ENCODE measurements around the gene HUS1. TPM values are rescaled to one million over a fixed set of nuclear protein-coding genes. Genes with fewer than 3 reads are reported as not detected.

HUS1 gene
- total RNA-seq: 10 to 100 TPM; 77.8 to 83.1 TPM
- polyA plus RNA-seq (2013, experiment 1 of 2): 23.1 TPM
- polyA plus RNA-seq (2013, experiment 2 of 2): 30.4 TPM
- 28.7 to 62.9 (median 45.6) reads per million in 172 experiments for total RNA-seq

DNA sequence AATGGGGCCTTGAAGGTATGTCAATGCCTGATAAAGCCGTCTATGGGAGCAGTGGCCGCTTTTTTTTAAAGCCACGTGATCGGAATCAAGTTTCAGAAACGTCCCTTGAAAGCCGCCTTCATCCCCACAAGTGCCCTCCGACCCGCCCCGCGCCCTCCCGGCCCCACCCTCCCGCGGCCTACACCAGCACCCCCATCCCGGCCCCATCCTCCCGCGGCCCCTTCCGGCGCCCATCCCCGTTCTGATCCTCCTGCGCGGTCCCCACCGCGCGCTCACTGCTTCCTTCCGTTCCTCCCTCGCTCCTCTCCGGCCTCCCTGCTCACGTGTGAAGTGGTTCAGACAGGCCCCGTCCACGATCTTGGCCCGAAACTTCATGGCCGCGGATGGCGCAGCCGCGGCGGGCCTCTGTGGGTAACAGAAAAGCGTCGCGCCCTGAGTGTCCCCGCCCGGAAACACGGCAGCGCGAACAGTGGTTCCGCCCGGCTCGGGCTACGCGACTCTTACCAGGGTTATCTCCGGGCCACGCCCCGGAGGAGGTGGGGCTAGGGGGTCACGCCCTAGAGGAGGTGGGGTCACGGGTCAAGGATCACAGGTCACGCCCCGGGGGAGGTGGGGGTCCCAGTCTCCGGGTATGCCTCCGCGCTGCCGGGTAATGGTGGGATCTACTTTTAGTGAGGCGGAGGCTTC lies at the start of gene HUS1:
TSS of gene HUS1 (minus strand) at position 471 of the 687 bp plus-strand sequence. CDS start at position 375, 96 bp downstream.
- H3K27ac Mint-ChIP-seq: peak within 1 kb of the TSS; percentile 92
- intact Hi-C loops (cut with DNase I, micrococcal nuclease): loop anchor here in 1 of 2 experiments (1.0 to 5.0 kb wide), 2 partner anchors 108 to 131 kb away; partner anchors contain the start of gene UPP1
- peaks cover 36% of the 10 kb centered on the region for H3K4me1 Mint-ChIP-seq (ENCODE audit: low read depth)
- H3K4me3 ChIP-seq (ENCODE audit: low read length): peak within 1 kb of the TSS; percentile 83
- no peaks in the 10 kb centered on the region for H3K27me3 ChIP-seq (ENCODE audit: control insufficient read depth in 1 of 2, insufficient read depth in 2 of 2, low read length in 2 of 2)
- no peaks in the 10 kb centered on the region for H3K9me3 Mint-ChIP-seq
- ChIA-PET CTCF (interaction anchor here (0.8 to 2.1 kb wide), 4 partner anchors 12 to 131 kb away, joined by 3 to 12 read pairs (median 6); no protein-coding TSS in a partner anchor), POLR2A (interaction anchor here (0.6 to 1.4 kb wide), 4 partner anchors 12 to 110 kb away, joined by 3 to 7 read pairs (median 6); partner anchors contain the start of gene UPP1)
- peaks cover 49% of the 10 kb centered on the region for H3K36me3 Mint-ChIP-seq (ENCODE audit: low read depth)
- H3K36me3 ChIP-seq (ENCODE audit: insufficient read depth, low read length): peaks cover 37% of the 10 kb centered on the region
- H3K27ac ChIP-seq (ENCODE audit: low read depth in 1 of 2, low read length in 2 of 2): peak within 1 kb of the TSS; percentile 82 to 95
- TF ChIP-seq, protein P1, sequence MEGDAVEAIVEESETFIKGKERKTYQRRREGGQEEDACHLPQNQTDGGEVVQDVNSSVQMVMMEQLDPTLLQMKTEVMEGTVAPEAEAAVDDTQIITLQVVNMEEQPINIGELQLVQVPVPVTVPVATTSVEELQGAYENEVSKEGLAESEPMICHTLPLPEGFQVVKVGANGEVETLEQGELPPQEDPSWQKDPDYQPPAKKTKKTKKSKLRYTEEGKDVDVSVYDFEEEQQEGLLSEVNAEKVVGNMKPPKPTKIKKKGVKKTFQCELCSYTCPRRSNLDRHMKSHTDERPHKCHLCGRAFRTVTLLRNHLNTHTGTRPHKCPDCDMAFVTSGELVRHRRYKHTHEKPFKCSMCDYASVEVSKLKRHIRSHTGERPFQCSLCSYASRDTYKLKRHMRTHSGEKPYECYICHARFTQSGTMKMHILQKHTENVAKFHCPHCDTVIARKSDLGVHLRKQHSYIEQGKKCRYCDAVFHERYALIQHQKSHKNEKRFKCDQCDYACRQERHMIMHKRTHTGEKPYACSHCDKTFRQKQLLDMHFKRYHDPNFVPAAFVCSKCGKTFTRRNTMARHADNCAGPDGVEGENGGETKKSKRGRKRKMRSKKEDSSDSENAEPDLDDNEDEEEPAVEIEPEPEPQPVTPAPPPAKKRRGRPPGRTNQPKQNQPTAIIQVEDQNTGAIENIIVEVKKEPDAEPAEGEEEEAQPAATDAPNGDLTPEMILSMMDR (IDR thresholded peaks at IDR 0.05): no peak
- peak within 1 kb of the TSS; percentile 92 for H3K4me3 Mint-ChIP-seq
- peak; percentile 98 for ATAC-seq (ENCODE audit: poor library complexity)
- H3K4me1 ChIP-seq (ENCODE audit: insufficient read depth, low read length): peaks cover 22% of the 10 kb centered on the region
- peak; percentile 85 to 96 (median 92) for DNase-seq
- no peaks in the 10 kb centered on the region for H3K9me3 ChIP-seq (ENCODE audit: control insufficient read depth in 1 of 2, insufficient read depth in 1 of 2, low read length in 2 of 2)
- no peaks in the 10 kb centered on the region for H3K27me3 Mint-ChIP-seq

- H3K27me3 Mint-ChIP-seq: peaks cover 70% of the 10 kb centered on the region
- H3K36me3 Mint-ChIP-seq (ENCODE audit: low read depth): no peaks in the 10 kb centered on the region
- peaks cover 2% of the 10 kb centered on the region for H3K9me3 Mint-ChIP-seq
- POLR2A ChIA-PET: no interaction called here
- H3K27ac ChIP-seq (ENCODE audit: low read depth in 1 of 2, low read length in 2 of 2): no peak within 1 kb of the TSS
- H3K27me3 ChIP-seq (ENCODE audit: control insufficient read depth in 1 of 2, insufficient read depth in 2 of 2, low read length in 2 of 2): peaks cover 0 to 11% of the 10 kb centered on the region in 2 experiments
- ATAC-seq (ENCODE audit: poor library complexity): no peak
- H3K27ac Mint-ChIP-seq: no peak within 1 kb of the TSS
- H3K9me3 ChIP-seq (ENCODE audit: control insufficient read depth in 1 of 2, insufficient read depth in 1 of 2, low read length in 2 of 2): no peaks in the 10 kb centered on the region
- H3K4me1 ChIP-seq (ENCODE audit: insufficient read depth, low read length): no peaks in the 10 kb centered on the region
- no peaks in the 10 kb centered on the region for H3K36me3 ChIP-seq (ENCODE audit: insufficient read depth, low read length)
- H3K4me1 Mint-ChIP-seq (ENCODE audit: low read depth): no peaks in the 10 kb centered on the region
- DNase-seq: no peak
- no peak within 1 kb of the TSS for H3K4me3 ChIP-seq (ENCODE audit: low read length)
- TF ChIP-seq, protein P1 (IDR thresholded peaks at IDR 0.05): no peak
- H3K4me3 Mint-ChIP-seq: no peak within 1 kb of the TSS
- intact Hi-C loops (cut with DNase I, micrococcal nuclease): no loop called here
- CTCF ChIA-PET: no interaction called here
These were observed 49.5 kb upstream of the HUS1 start, which contains the start of gene SUN3 for GRCh38 chr7:48028938-48029337. SUN3 (minus strand) TSS chr7:48029107; CDS start chr7:48028938, 169 bp downstream.

DNA sequence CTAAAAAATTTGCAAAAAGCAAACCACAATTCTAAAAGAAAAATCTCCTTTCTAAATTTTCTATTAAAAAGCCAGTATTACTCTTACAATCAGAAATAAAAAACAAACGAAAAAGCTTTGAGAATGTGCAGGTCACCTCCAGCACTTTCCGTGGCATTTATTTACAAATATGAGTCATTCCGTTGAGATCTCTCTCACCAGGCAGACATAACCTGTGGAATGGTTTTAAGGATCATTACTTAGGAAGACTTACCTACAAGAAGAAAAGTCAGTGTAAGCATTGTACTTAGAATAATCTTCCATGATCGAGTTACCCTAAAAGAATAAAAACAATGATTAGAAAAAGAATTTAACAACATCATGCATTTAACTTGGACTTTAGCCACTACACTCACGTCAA lies 46.2 kb upstream of the HUS1 start:
- CTCF ChIA-PET: no interaction called here
- Mint-ChIP-seq H3K36me3 (ENCODE audit: low read depth) (no peaks in the 10 kb centered on the region), H3K4me1 (ENCODE audit: low read depth) (no peaks in the 10 kb centered on the region), H3K9me3 (peaks cover 11% of the 10 kb centered on the region), H3K27me3 (peaks cover 64% of the 10 kb centered on the region), H3K4me3 (no peak overlapping the region), H3K27ac (no peak overlapping the region)
- POLR2A ChIA-PET: no interaction called here
- H3K36me3 ChIP-seq (ENCODE audit: insufficient read depth, low read length): no peaks in the 10 kb centered on the region
- no peak overlapping the region for H3K4me3 ChIP-seq (ENCODE audit: low read length)
- ATAC-seq (ENCODE audit: poor library complexity): no peak
- TF ChIP-seq, protein P1 (IDR thresholded peaks at IDR 0.05): no peak
- H3K9me3 ChIP-seq (ENCODE audit: control insufficient read depth in 1 of 2, insufficient read depth in 1 of 2, low read length in 2 of 2): no peaks in the 10 kb centered on the region
- DNase-seq: no peak
- no peaks in the 10 kb centered on the region for H3K4me1 ChIP-seq (ENCODE audit: insufficient read depth, low read length)
- H3K27me3 ChIP-seq (ENCODE audit: control insufficient read depth in 1 of 2, insufficient read depth in 2 of 2, low read length in 2 of 2): peaks cover 0 to 11% of the 10 kb centered on the region in 2 experiments
- intact Hi-C loops (cut with DNase I, micrococcal nuclease): no loop called here
- H3K27ac ChIP-seq (ENCODE audit: low read depth in 1 of 2, low read length in 2 of 2): no peak overlapping the region

All from CD4-positive, alpha-beta T cell (primary cell).